IMR-90 (cell line): ENCODE measurements around the gene ROPN1B. TPM values are rescaled to one million over a fixed set of nuclear protein-coding genes. Genes with fewer than 3 reads are reported as not detected.
"Not testable (repeated sequence)": the region's sequence is repeated elsewhere in the genome, so short reads cannot be mapped to it uniquely, and the experiment has no call there.

Experiments
- ATAC-seq: fragments of 200-7000 bp; cut with Tn5 transposase; 2 replicates; pipeline ENCODE4 v1.9.1; 2020; ENCODE audit warnings: low read depth, mild to moderate bottlenecking, moderate library complexity
- BruUV-seq: library from RNA; stranded (reverse); fragments of 400-500 nt; replicated peaks from 2 replicates; lab custom pipeline; 2021; lab: Mats Ljungman, UMichigan
- CTCF ChIA-PET: fragments of 300-600 bp; formaldehyde crosslinking; extraction: SDS; loops from one replicate; lab custom pipeline; 2021; ENCODE audit warnings: antibody characterized with exemption; lab: Yijun Ruan, JAX
- POLR2A ChIA-PET: fragments of 300-600 bp; sonication (Branson Sonifier 250); formaldehyde crosslinking; loops from one replicate; lab custom pipeline; 2022; ENCODE audit warnings: antibody characterized with exemption; ENCODE audit not compliant: unreplicated experiment; lab: Charles Lee
- DNase-seq: peaks from one replicate; pipeline ENCODE4 v3.0.0; 2013
- H2AFZ ChIP-seq: replicated peaks from 2 replicates; pipeline ENCODE3; 2013; ENCODE audit warnings: low read length, mild to moderate bottlenecking; ENCODE audit not compliant: poor library complexity
- H2AK5ac ChIP-seq: 2 replicates; pipeline ENCODE4 v1.6.1; 2013; ENCODE audit warnings: low read depth, low read length, inconsistent platforms
- H2AK9ac ChIP-seq: replicated peaks from 2 replicates; pipeline ENCODE3; 2013; ENCODE audit warnings: mild to moderate bottlenecking, low read depth, low read length, moderate library complexity; ENCODE audit not compliant: poor library complexity
- H2BK120ac ChIP-seq: 2 replicates; pipeline ENCODE4 v1.6.1; 2013; ENCODE audit warnings: low read depth, low read length, inconsistent platforms
- H2BK15ac ChIP-seq: 3 replicates; pipeline ENCODE4 v1.6.1; 2013; ENCODE audit warnings: low read depth, low read length, inconsistent platforms
- H2BK20ac ChIP-seq: 2 replicates; pipeline ENCODE4 v1.6.1; 2013; ENCODE audit warnings: low read depth, mild to moderate bottlenecking, inconsistent platforms, low read length, moderate library complexity
- H2BK5ac ChIP-seq: 2 replicates; pipeline ENCODE4 v1.6.1; 2013; ENCODE audit warnings: mild to moderate bottlenecking, low read depth, low read length, inconsistent platforms; ENCODE audit not compliant: poor library complexity, severe bottlenecking
- H3K14ac ChIP-seq: replicated peaks from 2 replicates; pipeline ENCODE4 v1.6.1; 2013; ENCODE audit warnings: low read depth, low read length, inconsistent platforms
- H3K18ac ChIP-seq: 2 replicates; pipeline ENCODE4 v1.6.1; 2013; ENCODE audit warnings: low read depth, low read length, control low read depth
- H3K23ac ChIP-seq: 2 replicates; pipeline ENCODE4 v1.6.1; 2013; ENCODE audit warnings: low read depth, low read length, inconsistent platforms
- H3K27ac ChIP-seq: 2 replicates; pipeline ENCODE4 v1.5.1; 2013; ENCODE audit warnings: mild to moderate bottlenecking, control low read depth, low read length; ENCODE audit not compliant: insufficient read depth
- H3K27me3 ChIP-seq: 2 replicates; pipeline ENCODE4 v1.6.1; 2013; ENCODE audit warnings: low read length; ENCODE audit not compliant: control insufficient read depth, insufficient read depth
- H3K36me3 ChIP-seq: 2 replicates; pipeline ENCODE4 v1.6.1; 2013; ENCODE audit warnings: low read length, mixed read lengths; ENCODE audit not compliant: control insufficient read depth, insufficient read depth
- H3K4ac ChIP-seq: 2 replicates; pipeline ENCODE4 v1.6.1; 2013; ENCODE audit warnings: low read depth, low read length, inconsistent platforms
- H3K4me1 ChIP-seq: 2 replicates; pipeline ENCODE4 v1.6.1; 2013; ENCODE audit warnings: low read length, mixed read lengths; ENCODE audit not compliant: control insufficient read depth, insufficient read depth
- H3K4me2 ChIP-seq: 2 replicates; pipeline ENCODE4 v1.6.1; 2013; ENCODE audit warnings: low read depth, mild to moderate bottlenecking, control low read depth, low read length, moderate library complexity
- H3K4me3 ChIP-seq: 2 replicates; pipeline ENCODE4 v1.5.1; 2013; ENCODE audit warnings: low read depth, mild to moderate bottlenecking, control low read depth, low read length, moderate library complexity; ENCODE audit not compliant: insufficient read depth
- H3K56ac ChIP-seq: 2 replicates; pipeline ENCODE4 v1.6.1; 2013; ENCODE audit warnings: low read length, inconsistent platforms; ENCODE audit not compliant: insufficient read depth; ENCODE audit errors: extremely low read depth
- H3K79me1 ChIP-seq, 2 experiments: 2 replicates each; pipeline ENCODE4 v1.6.1; 2013; ENCODE audit warnings: low read length in 2 of 2, inconsistent platforms in 1 of 2, low read depth in 1 of 2
- H3K9ac ChIP-seq: 2 replicates; pipeline ENCODE4 v1.6.1; 2013; ENCODE audit warnings: low read depth, low read length, control low read depth
- H3K9me1 ChIP-seq: 2 replicates; pipeline ENCODE4 v1.6.1; 2013; ENCODE audit warnings: low read length, inconsistent platforms; ENCODE audit not compliant: insufficient read depth
- H3K9me3 ChIP-seq: 2 replicates; pipeline ENCODE4 v1.6.1; 2013; ENCODE audit warnings: low read length; ENCODE audit not compliant: control insufficient read depth, insufficient read depth
- H4K20me1 ChIP-seq: 2 replicates; pipeline ENCODE4 v1.6.1; 2013; ENCODE audit warnings: low read length, inconsistent platforms; ENCODE audit not compliant: insufficient read depth
- H4K5ac ChIP-seq: 2 replicates; pipeline ENCODE4 v1.6.1; 2013; ENCODE audit warnings: mild to moderate bottlenecking, low read depth, low read length, control low read depth
- H4K8ac ChIP-seq, 2 experiments: 2 replicates each; pipeline ENCODE4 v1.6.1; 2013; ENCODE audit warnings: low read depth in 2 of 2, low read length in 2 of 2, control low read depth in 1 of 2, inconsistent platforms in 1 of 2
- H4K91ac ChIP-seq: 2 replicates; pipeline ENCODE4 v1.6.1; 2013; ENCODE audit warnings: low read depth, low read length, inconsistent platforms; ENCODE audit not compliant: insufficient read depth
- WGBS, 2 experiments: methylation state at CpG; one replicate each; pipeline versions ENCODE4 v1.1.5 to v1.1.7; 2013; ENCODE audit warnings: missing lambda C conversion rate in 2 of 2; ENCODE audit not compliant: insufficient read length in 1 of 2; ENCODE audit errors: extremely low coverage in 2 of 2; 5-methylcytosine and 5-hydroxymethylcytosine counted together
- dilution Hi-C: fragments of 300-500 bp; cut with HindIII; formaldehyde crosslinking; loops from one replicate; pipeline ENCODE4 v1.14.3; 2018; ENCODE audit warnings: low sequenced_read_pairs; ENCODE audit not compliant: unreplicated experiment
- in situ Hi-C: fragments of 300-500 bp; cut with MboI; formaldehyde crosslinking; loops from 3 replicates; pipeline ENCODE4 v1.14.3; 2019; ENCODE audit warnings: low sequenced_read_pairs, inconsistent platforms, mixed read lengths
- intact Hi-C: fragments of 100-400 bp; cut with micrococcal nuclease; formaldehyde crosslinking; loops from 2 replicates; pipeline ENCODE4 v1.10.0; 2022
- polyA plus RNA-seq, 3 experiments: library from polyadenylated mRNA; depleted of rRNA; stranded (reverse); fragments of >200 nt; gene quantifications; 2 replicates each; pipeline ENCODE4 v1.2.3, GENCODE V29; 2012; ENCODE audit warnings: low replicate concordance in 1 of 3
- total RNA-seq: library from RNA; depleted of rRNA; stranded (reverse); fragments of >200 nt; gene quantifications from 2 replicates; pipeline ENCODE4 v1.2.3, GENCODE V29; 2012

ROPN1B gene
- total and polyA plus RNA-seq, 2 of the 4 experiments (the other 2 are of a cell fraction) = not detected

GRCh38 chr3:125975245-125976002 is 6.4 kb downstream of the ROPN1B start:
- intact Hi-C loops, H4K5ac ChIP-seq, H3K27ac ChIP-seq, CTCF ChIA-PET, H2AK5ac ChIP-seq, POLR2A ChIA-PET, H3K18ac ChIP-seq, H3K4me3 ChIP-seq, BruUV-seq, H3K79me1 ChIP-seq, H3K4me1 ChIP-seq, H3K9me1 ChIP-seq, H2BK15ac ChIP-seq, H3K9ac ChIP-seq, H3K4me2 ChIP-seq, H3K9me3 ChIP-seq, dilution Hi-C loops, H3K4ac ChIP-seq, DNase-seq, H3K36me3 ChIP-seq, H4K8ac ChIP-seq, H2BK5ac ChIP-seq, H4K91ac ChIP-seq, in situ Hi-C loops, H2AK9ac ChIP-seq, H2AFZ ChIP-seq, H2BK20ac ChIP-seq, H4K20me1 ChIP-seq, H3K23ac ChIP-seq, ATAC-seq, H2BK120ac ChIP-seq, H3K56ac ChIP-seq, H3K14ac ChIP-seq: not testable (repeated sequence)
- no CpG with 5 or more reads among the region's 9 CpGs for WGBS, 2 experiments
- H3K27me3 ChIP-seq = peaks cover 26% of the 10 kb centered on the region

- dilution Hi-C loops, H3K27ac ChIP-seq, H3K14ac ChIP-seq, H3K9ac ChIP-seq, ATAC-seq, DNase-seq, BruUV-seq, H2BK5ac ChIP-seq, H3K4me2 ChIP-seq, H3K56ac ChIP-seq, H3K9me3 ChIP-seq, H2BK15ac ChIP-seq, H2BK120ac ChIP-seq, H3K23ac ChIP-seq, in situ Hi-C loops, H3K4me1 ChIP-seq, H3K4me3 ChIP-seq, intact Hi-C loops, POLR2A ChIA-PET, H4K20me1 ChIP-seq, H4K8ac ChIP-seq, H3K9me1 ChIP-seq, CTCF ChIA-PET, H2AK5ac ChIP-seq, H3K4ac ChIP-seq, H2BK20ac ChIP-seq, H2AFZ ChIP-seq, H2AK9ac ChIP-seq, H3K36me3 ChIP-seq, H3K79me1 ChIP-seq, H3K18ac ChIP-seq, H4K91ac ChIP-seq, H4K5ac ChIP-seq: not testable (repeated sequence)
- WGBS, 2 experiments = no CpG with 5 or more reads among the region's 3 CpGs
- H3K27me3 ChIP-seq = peaks cover 27% of the 10 kb centered on the region
Measured at GRCh38 chr3:125976003-125976390, 7.0 kb downstream of the ROPN1B start.
